Astrocyte of the cerebellum (primary cell): ENCODE measurements around the gene FXN.

Experiments used
- DNase-seq: peaks from one replicate; pipeline ENCODE4 v3.0.0-alpha.2; 2011; ENCODE audit warnings: low read depth
- H3K4me3 ChIP-seq: 2 replicates; pipeline ENCODE4 v1.5.1; 2011; ENCODE audit warnings: mild to moderate bottlenecking, low read depth, low read length, moderate library complexity
- in situ Hi-C: cut with HindIII; loops from 2 replicates; pipeline ENCODE4 v1.10.0; 2017; ENCODE audit warnings: low sequenced_read_pairs
- TF ChIP-seq, protein P1 (sequence below): IDR thresholded peaks from 2 replicates; pipeline ENCODE4 v1.5.1; 2012; ENCODE audit warnings: low read length, low read depth, moderate library complexity, mild to moderate bottlenecking; ENCODE audit errors: missing control alignments

The FXN gene

DNA sequence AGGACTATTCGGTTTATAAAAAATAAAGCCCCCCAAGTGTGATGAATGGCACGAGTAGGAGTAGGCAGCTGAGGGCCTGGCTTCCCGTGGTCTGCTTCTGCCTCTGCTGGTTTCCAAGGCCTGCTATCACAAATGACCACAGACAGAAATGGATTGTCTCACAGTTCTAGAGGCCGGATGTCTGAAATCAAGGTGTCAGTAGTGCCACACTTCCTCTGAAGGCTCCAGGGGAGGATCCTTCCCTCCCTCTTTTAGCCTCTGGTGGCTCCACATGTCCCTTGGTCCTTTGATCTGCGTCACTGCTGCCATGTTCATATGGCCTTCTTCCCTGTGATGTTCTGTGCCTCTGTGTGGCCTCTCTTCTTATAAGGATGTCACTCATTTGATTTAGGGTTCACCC lies 36.7 kb upstream of the FXN start:
- TF ChIP-seq, protein P1, sequence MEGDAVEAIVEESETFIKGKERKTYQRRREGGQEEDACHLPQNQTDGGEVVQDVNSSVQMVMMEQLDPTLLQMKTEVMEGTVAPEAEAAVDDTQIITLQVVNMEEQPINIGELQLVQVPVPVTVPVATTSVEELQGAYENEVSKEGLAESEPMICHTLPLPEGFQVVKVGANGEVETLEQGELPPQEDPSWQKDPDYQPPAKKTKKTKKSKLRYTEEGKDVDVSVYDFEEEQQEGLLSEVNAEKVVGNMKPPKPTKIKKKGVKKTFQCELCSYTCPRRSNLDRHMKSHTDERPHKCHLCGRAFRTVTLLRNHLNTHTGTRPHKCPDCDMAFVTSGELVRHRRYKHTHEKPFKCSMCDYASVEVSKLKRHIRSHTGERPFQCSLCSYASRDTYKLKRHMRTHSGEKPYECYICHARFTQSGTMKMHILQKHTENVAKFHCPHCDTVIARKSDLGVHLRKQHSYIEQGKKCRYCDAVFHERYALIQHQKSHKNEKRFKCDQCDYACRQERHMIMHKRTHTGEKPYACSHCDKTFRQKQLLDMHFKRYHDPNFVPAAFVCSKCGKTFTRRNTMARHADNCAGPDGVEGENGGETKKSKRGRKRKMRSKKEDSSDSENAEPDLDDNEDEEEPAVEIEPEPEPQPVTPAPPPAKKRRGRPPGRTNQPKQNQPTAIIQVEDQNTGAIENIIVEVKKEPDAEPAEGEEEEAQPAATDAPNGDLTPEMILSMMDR = no peak
- in situ Hi-C loops = loop anchor here (25.0 kb wide), 1 partner anchor 412 kb away; no protein-coding TSS in a partner anchor
- no peak overlapping the region for H3K4me3 ChIP-seq
- no peak for DNase-seq

DNA sequence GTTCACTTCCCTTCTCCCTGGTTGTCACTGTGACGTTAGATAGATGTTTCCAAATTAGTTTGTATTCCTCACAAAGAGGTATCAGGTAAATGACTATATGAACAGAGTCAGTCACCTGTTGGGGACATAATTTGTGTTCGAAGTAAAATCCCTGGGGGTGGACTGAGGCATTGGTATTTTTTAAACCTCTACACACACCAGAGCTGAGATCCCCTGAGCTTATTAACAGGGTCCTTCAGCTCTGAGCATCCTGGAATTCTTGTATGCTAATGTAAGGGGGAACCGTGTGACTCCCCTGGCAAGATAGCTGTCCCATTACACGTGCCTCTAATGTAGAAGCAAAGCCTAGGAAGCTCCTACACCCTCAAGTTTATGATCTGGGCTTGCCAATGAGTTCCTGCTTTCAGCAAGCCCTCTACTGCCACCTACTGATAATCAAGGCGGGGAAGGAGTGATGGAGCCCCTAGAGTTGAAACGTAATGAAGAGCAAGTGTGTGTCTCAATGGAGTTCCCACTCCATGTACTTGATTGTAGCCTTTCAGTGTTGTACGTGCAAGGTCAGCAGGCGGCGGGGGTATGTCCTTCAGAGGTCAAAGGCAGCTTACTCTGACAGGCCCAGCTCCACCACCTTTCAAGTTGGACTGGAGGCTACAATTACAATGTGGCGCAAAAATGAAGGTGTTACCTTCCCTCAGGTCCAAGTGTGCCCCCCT lies 36.0 kb upstream of the FXN start:
- no peak overlapping the region for H3K4me3 ChIP-seq
- in situ Hi-C loops = loop anchor here (25.0 kb wide), 1 partner anchor 412 kb away; no protein-coding TSS in a partner anchor
- peak; percentile 45 for DNase-seq
- TF ChIP-seq, protein P1 = peak; percentile 94

DNA sequence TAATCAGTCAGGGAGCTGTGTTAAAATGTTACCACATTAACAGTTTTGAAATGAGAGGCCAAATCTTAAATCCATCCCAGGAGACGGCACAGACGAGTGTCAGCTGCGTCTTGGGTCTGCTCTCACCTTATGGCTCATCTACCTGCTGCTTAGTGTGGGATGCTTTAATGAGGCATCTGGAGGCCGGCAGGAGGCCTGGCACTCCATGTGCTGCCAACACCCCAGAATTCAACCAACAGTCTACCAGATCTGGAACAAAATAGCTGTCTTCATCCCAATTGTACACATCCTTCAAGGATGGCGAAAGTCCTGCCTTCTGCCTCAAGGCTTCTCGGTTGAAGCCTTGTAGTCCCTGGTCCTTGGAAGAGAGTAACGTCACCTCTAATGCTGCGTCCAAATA lies 33.6 kb upstream of the FXN start:
- in situ Hi-C loops = no loop called here
- H3K4me3 ChIP-seq = no peak overlapping the region
- DNase-seq = no peak
- TF ChIP-seq, protein P1 = no peak

DNA sequence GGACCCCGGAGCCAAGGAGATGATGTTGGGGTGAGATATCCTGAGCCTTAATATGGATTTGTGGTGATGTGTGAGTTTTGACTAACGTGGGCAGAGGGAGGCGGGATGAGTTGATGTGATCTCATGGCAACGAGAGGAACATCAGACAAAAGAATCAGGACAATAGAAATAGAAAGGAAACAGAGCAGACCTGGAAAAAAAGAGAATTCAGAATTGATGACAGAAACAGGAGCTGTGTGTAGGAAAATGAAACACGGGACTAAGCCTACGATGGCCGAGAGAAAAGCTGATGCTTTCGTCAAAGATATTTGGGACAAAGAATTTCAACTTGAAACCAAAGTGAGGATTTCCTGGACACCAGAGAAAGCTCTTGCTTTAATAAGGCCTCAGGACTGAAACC lies 32.5 kb upstream of the FXN start:
- no peak for DNase-seq
- in situ Hi-C loops = no loop called here
- TF ChIP-seq, protein P1 = no peak

DNA sequence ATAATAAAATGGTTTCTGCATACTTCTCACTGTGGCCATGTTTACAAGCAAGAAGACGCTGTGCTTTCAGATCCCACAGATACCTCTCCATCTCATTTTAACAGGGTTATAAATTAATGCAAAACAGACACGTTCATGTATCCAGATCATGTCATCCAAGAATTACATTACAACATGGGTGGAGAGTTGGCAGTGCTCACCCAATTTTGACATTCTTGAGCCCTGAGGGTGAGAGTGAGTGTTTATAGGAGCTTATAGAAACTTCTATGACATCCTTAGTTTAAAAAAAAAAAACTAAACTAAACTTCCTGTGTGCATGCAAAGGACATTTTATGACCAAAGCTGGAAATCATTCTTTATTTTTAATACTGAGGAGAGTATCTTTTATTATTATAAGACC lies 30.7 kb upstream of the FXN start:
- in situ Hi-C loops = no loop called here
- TF ChIP-seq, protein P1 = no peak
- no peak overlapping the region for H3K4me3 ChIP-seq
- DNase-seq = no peak

More for the DNA sequence above, 32.5 kb upstream of the FXN start:
- no peak overlapping the region for H3K4me3 ChIP-seq

DNA sequence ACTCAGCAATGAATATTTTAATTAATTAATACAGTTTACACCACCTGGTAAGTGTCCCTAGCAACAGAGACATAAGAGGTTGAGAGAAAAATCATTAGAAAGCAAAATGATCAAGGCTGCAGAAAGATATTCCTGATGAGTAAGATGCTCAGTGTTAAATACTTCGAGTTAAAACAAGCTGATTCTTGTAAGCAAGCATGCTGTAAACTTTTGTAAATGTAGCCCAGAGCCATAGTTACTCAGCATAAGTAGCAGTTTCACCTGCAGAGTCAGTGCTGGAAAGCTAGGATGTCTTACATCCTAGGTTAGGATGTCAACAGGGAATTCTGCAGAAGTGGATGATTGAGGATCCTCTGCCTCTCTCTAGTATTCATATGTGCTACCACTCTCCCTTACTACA lies 25.8 kb upstream of the FXN start:
- DNase-seq = no peak
- TF ChIP-seq, protein P1 = no peak
- H3K4me3 ChIP-seq = no peak overlapping the region
- in situ Hi-C loops = no loop called here
